ENCODE results near the gene RAB33B.
"Not testable (repeated sequence)": the region's sequence is repeated elsewhere in the genome, so short reads cannot be mapped to it uniquely, and the experiment has no call there.

RAB33B gene

DNA sequence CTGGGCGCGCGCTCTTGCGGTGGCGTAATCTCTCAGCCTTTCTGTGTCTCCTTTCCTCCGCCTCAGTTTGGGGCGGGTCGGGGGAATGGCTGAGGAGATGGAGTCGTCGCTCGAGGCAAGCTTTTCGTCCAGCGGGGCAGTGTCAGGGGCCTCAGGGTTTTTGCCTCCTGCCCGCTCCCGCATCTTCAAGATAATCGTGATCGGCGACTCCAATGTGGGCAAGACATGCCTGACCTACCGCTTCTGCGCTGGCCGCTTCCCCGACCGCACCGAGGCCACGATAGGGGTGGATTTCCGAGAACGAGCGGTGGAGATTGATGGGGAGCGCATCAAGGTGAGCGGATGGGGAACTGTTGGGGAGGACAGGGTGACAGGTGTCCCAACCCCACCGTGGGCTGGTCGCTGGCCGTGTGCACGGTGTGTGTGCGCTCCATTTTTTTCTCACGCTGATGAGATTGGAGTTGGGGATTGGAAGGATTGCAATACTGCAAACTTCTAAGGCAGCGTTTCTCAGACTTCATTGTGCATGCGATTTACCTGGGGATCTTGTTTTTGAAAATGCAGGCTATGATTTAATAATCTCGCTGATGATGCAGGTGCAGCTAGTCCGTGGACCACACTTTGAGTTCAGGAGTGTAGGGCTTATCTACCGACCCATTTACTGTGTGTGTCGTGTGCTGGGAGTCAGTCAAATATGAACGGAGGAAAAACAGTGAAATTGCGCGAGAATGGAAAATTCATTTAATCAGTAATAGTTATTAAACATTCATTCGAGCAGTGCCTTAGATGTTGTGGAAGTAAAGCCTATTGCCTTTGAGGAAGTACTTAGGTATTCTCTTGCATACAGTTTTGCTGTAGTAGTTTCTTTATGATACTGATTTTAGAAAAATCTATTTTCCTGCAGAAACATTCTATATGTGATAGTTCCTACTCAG lies at the start of gene RAB33B:
TSS of gene RAB33B (plus strand) at position 11 of the 935 bp plus-strand sequence. CDS start at position 86, 75 bp downstream.
- no peak for DNase-seq (ENCODE audit: low read depth, low spot score)

GRCh38 chr4:139410312-139410711 lies 43.6 kb upstream of the RAB33B start:
- DNase-seq (ENCODE audit: low read depth, low spot score): no peak

- DNase-seq (ENCODE audit: low read depth, low spot score): not testable (repeated sequence)
Observed at GRCh38 chr4:139414671-139415210, 39.2 kb upstream of the RAB33B start.

- DNase-seq (ENCODE audit: low read depth, low spot score): peak; percentile 28
Observed at GRCh38 chr4:139416073-139416673, 37.7 kb upstream of the RAB33B start.

- no peak for DNase-seq (ENCODE audit: low read depth, low spot score)
Observed at GRCh38 chr4:139419388-139419914, 34.5 kb upstream of the RAB33B start.

- no peak for DNase-seq (ENCODE audit: low read depth, low spot score)
Observed at GRCh38 chr4:139420652-139421051, 33.3 kb upstream of the RAB33B start.

DNA sequence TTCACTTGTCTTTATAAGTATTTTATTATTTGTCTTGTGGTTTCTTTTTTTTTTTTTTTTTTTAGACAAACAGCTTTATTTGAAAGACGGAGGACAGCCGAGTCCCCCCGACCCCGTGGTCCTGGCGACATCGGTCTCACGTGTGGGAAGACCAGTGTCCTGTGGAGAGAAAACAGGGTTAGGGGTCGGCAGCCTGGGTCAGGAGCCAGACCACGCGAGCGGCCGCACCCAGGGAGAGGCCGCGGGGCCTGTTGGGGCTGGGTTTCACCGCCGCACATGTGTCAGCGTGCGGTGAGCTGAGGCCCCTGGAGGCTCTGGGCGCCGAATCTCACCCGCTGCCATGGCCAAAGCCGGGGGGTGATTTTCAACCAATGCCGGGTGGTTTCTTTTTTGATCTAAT lies 17.8 kb upstream of the RAB33B start:
- DNase-seq (ENCODE audit: low read depth, low spot score): no peak

DNA sequence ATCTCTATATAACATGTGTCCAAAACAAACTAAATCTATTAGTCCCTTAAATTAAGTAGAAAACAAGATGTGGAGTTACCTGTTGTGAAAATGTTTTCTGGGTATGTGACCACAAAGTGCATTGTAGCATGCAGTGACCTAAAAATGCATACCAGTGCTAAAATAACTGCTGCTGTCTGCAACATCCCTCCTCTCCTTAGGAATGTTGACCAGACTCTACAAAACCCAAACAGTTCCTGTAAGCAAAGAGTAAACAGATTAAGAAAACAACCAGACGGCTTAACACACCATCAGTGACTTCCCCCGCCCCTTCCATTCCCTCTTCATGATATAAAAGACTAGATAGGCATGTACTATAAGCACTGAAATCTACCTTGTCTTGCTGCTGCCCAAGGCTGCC lies 15.8 kb upstream of the RAB33B start:
- DNase-seq (ENCODE audit: low read depth, low spot score): no peak

DNA sequence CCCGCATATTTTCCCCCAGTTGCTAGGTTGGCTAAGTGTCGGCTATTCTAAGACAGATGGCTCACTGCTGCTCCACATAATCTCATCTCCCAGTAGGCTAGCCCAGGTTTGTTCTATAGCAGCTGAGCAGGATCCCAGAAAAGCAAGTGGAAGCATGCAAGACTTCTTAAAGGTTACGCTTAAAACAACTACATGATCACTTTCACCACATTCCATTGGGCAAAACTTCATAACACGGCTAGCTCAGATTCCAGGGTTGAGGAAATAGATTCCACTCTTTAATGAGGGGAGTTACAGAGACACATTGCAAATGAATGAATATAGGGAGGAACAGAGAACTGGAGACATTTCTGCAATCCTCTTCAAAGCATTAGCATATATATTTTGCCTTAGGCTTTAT lies 12.9 kb upstream of the RAB33B start:
- no peak for DNase-seq (ENCODE audit: low read depth, low spot score)

- DNase-seq (ENCODE audit: low read depth, low spot score): no peak
Observed at GRCh38 chr4:139443661-139444060, 10.3 kb upstream of the RAB33B start.

DNA sequence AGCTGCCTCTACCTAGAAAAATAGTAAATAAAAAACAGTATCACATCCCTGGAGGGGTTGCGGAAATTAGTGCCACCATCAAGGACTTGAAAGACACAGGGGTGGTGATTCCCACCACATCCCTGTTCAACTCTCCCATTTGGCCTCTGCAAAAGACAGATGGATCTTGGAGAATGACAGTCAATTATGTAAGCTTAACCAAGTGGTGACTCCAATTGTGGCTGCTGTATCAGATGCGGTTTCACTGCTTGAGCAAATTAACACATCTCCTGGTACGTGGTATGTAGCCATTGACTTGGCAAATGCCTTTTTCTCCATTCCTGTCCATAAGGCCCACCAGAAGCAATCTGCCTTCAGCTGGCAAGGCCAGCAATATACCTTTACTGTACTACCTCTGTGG lies 9.0 kb upstream of the RAB33B start:
- not testable (repeated sequence) for DNase-seq (ENCODE audit: low read depth, low spot score)

DNA sequence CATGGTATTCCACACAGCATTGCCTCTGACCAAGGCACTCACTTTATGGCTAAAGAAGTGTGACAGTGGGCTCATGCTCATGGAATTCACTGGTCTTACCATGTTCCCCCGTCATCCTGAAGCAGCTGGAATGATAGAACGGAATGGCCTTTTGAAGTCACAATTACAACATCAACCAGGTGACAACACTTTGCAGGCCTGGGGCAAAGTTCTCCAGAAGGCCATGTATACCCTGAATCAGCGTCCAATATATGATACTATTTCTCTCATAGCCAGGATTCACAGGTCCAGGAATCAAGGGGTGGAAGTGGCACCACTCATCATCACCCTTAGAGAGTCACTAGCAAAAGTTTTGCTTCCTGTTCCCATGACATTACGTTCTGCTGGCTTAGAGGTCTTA lies 6.8 kb upstream of the RAB33B start:
- not testable (repeated sequence) for DNase-seq (ENCODE audit: low read depth, low spot score)

- no peak for DNase-seq (ENCODE audit: low read depth, low spot score)
Observed at GRCh38 chr4:139450586-139450985, 3.3 kb upstream of the RAB33B start.

DNA sequence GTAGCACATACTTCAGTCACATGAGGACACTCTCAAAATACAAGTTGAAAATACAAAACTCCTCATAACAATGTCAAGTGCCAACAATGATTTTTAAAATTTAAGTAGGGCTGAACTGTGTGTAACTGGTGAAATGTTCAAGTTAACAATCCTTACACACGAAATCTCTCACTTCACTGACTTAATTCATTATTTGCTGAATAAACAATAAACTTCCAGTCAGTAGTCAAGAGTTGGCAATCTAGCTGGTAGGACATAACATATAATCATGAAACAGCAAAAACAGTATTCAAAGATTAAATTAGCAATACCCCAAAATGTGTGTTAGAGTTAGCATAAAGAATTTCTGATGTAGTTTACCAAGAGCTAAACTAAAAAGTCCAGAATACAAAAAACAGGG lies 1.9 kb upstream of the RAB33B start:
- no peak for DNase-seq (ENCODE audit: low read depth, low spot score)

DNA sequence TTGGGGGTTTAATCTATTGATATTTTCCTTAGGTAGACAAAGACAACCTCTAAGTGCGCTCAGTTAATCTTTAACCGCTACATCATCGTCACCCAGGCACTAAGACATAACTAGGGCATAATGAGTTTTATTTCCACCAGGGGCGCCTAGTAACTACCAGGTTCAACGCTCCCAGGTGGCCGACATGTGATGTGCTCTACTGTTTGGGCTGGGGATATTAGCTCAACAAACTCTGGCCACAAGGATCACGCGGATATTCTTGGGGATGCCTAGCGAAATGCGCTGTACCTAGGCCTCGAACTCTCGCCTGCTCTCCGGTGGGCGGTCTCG lies 915 bp upstream of the RAB33B start:
- DNase-seq (ENCODE audit: low read depth, low spot score): no peak

DNA sequence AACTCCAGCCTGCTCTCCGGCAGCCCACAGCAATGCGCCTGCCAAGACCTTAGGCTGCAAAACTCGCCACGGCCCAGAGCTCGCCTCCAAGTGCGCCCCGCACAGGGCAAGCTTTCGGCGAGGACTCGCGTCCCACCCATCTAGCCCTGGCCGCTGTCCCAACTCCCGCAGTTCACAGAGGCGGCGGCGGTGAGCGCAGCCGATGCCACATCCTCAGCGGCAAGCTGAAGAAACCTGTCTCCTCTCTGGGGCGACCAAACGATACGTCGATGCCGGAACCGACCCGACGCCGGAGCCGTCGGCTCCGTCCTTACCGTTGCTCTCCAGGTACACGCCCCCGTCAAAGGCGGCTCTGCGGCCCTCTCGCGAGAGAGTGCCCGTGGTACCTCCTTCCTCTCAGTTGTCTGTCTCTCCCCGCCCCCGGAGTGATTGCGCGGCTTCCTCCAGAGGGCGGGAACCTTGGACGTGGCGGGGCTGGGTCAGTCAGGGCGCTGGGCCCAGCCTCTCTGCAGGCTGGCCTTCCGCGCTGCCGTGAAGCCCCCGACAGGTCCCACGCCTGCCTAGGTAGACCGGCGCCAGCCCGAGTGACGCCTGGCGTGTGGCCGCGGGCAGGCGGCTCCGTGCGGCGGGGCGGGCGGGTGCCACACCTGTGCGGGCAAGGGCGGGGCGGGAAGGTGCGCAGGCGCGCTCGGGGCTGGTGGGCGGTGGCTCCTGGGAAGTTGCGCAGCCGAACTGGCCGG lies 380 bp upstream of the RAB33B start:
- DNase-seq (ENCODE audit: low read depth, low spot score): peak; percentile 94

DNA sequence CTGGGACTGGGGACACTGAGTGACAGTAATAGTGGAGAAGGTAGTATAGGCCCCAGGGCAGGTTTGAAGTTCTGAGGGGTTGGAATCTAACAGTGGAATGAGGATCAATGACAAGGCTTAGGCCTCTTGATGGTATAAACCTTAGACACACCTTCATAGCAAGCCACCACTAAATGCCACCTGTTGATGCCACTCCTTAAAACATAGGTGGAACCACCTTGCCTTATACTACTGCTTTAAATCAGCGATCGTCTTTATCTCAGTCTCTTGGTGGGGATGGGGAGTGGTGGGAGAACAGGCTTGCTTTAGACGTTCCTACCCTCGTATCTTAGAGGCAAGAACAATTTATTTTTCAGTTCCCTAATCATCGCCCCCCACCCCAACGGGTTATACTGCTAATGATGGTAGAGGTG lies 1.2 kb downstream of the RAB33B start:
- DNase-seq (ENCODE audit: low read depth, low spot score): no peak

GRCh38 chr4:139457318-139457717 lies 3.4 kb downstream of the RAB33B start:
- no peak for DNase-seq (ENCODE audit: low read depth, low spot score)

- DNase-seq (ENCODE audit: low read depth, low spot score): no peak
Observed at GRCh38 chr4:139458543-139458942, 4.6 kb downstream of the RAB33B start.

DNA sequence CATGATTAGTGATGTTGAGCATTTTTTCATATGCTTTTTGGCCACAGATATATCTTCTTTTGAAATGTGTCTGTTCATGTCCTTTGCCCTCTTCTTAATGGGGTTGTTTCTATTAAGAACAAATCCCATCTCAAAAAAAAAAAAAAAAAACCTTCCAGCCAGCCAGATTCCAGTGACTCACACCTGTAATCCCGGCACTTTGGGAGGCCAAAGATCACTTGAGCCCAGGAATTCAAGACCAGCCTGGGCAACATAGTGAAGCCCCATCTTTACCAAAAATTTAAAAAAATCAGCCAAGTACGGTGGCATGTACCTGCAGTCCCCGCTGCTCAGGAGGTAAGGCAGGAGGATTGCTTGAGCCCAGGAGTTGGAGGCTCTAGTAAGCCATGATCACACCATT lies 5.1 kb downstream of the RAB33B start:
- no peak for DNase-seq (ENCODE audit: low read depth, low spot score)

- DNase-seq (ENCODE audit: low read depth, low spot score): no peak
Observed at GRCh38 chr4:139460565-139460964, 6.6 kb downstream of the RAB33B start.
